ENCODE results near the gene MDK. TPM values are rescaled to one million over a fixed set of nuclear protein-coding genes. Genes with fewer than 3 reads are reported as not detected.

MDK gene
- total RNA-seq, 1 donor from 2014 or later, result 93.3 TPM

GRCh38 chr11:46353698-46354097 lies 27.8 kb upstream of the MDK start:
- H3K9me3 ChIP-seq, result no peaks in the 10 kb centered on the region
- no peak overlapping the region for H3K27ac ChIP-seq
- H3K4me3 ChIP-seq, result no peak overlapping the region
- no peaks in the 10 kb centered on the region for H3K27me3 ChIP-seq
- DNase-seq (ENCODE audit: low spot score in 2 of 2), result no peak
- no peak for TF ChIP-seq CTCF (IDR thresholded peaks at IDR 0.05)
- H3K4me1 ChIP-seq, result peaks cover 3 to 5% of the 10 kb centered on the region in 2 donors
- H3K36me3 ChIP-seq, result no peaks in the 10 kb centered on the region
- intact Hi-C loops (cut with DNase I), result no loop called here

GRCh38 chr11:46356924-46357482 lies 24.5 kb upstream of the MDK start:
- peaks cover 5 to 11% of the 10 kb centered on the region in 2 donors for H3K4me1 ChIP-seq
- H3K9me3 ChIP-seq, result no peaks in the 10 kb centered on the region
- H3K4me3 ChIP-seq, result no peak overlapping the region
- intact Hi-C loops (cut with DNase I), result no loop called here
- no peaks in the 10 kb centered on the region for H3K27me3 ChIP-seq
- DNase-seq (ENCODE audit: low spot score in 2 of 2), result no peak
- H3K36me3 ChIP-seq, result no peaks in the 10 kb centered on the region
- no peak overlapping the region for H3K27ac ChIP-seq
- no peak for TF ChIP-seq CTCF (IDR thresholded peaks at IDR 0.05)

GRCh38 chr11:46357483-46357936 lies 24.0 kb upstream of the MDK start:
- Histone ChIP-seq H3K4me3 (no peak overlapping the region), H3K4me1 (peaks cover 5 to 15% of the 10 kb centered on the region in 2 donors), H3K36me3 (no peaks in the 10 kb centered on the region), H3K9me3 (no peaks in the 10 kb centered on the region), H3K27me3 (no peaks in the 10 kb centered on the region), H3K27ac (no peak overlapping the region)
- intact Hi-C loops (cut with DNase I), result no loop called here
- TF ChIP-seq CTCF (IDR thresholded peaks at IDR 0.05), result no peak
- no peak for DNase-seq (ENCODE audit: low spot score in 2 of 2)

GRCh38 chr11:46359953-46360352 lies 21.5 kb upstream of the MDK start:
- peaks cover 9 to 21% of the 10 kb centered on the region in 2 donors for H3K4me1 ChIP-seq
- intact Hi-C loops (cut with DNase I), result no loop called here
- no peak for TF ChIP-seq CTCF (IDR thresholded peaks at IDR 0.05)

GRCh38 chr11:46360878-46361277 lies 20.6 kb upstream of the MDK start:
- H3K9me3 ChIP-seq, result no peaks in the 10 kb centered on the region
- H3K36me3 ChIP-seq, result no peaks in the 10 kb centered on the region
- H3K27me3 ChIP-seq, result no peaks in the 10 kb centered on the region
- DNase-seq (ENCODE audit: low spot score in 2 of 2), result no peak
- H3K27ac ChIP-seq, result peak overlapping the region; percentile 74 to 82
- H3K4me3 ChIP-seq, result peak overlapping the region; percentile 35 to 57
- intact Hi-C loops (cut with DNase I), result no loop called here
- TF ChIP-seq CTCF (IDR thresholded peaks at IDR 0.05), result no peak
- H3K4me1 ChIP-seq, result peaks cover 9 to 21% of the 10 kb centered on the region in 2 donors

More at GRCh38 chr11:46359953-46360352, 21.5 kb upstream of the MDK start:
- Histone ChIP-seq H3K4me3 (no peak overlapping the region), H3K9me3 (no peaks in the 10 kb centered on the region), H3K27me3 (no peaks in the 10 kb centered on the region), H3K36me3 (no peaks in the 10 kb centered on the region), H3K27ac (no peak overlapping the region)
- no peak for DNase-seq (ENCODE audit: low spot score in 2 of 2)
